Activated CD8-positive, alpha-beta T cell treated with anti-CD3 and anti-CD28 coated beads for 36 hours (primary cell): Measurements from ENCODE around the gene SF3B6. TPM values are rescaled to one million over a fixed set of nuclear protein-coding genes. Genes with fewer than 3 reads are reported as not detected.

Experiments used
- ATAC-seq: fragments of 200-7000 bp; cut with Tn5 transposase; one replicate; pipeline ENCODE4 v1.10.0; 2021; ENCODE audit warnings: mild to moderate bottlenecking, moderate library complexity
- CTCF ChIA-PET: fragments of 350-600 bp; sonication (Branson Sonifier 250); formaldehyde crosslinking; loops from one replicate; lab custom pipeline; 2021; ENCODE audit warnings: antibody characterized with exemption; lab: Charles Lee
- POLR2A ChIA-PET: fragments of 350-600 bp; sonication (Branson Sonifier 250); formaldehyde crosslinking; loops from one replicate; lab custom pipeline; 2021; ENCODE audit warnings: antibody characterized with exemption; lab: Charles Lee
- DNase-seq: peaks from one replicate; pipeline ENCODE4 v3.0.0-alpha.2; 2020
- H3K27ac Mint-ChIP-seq: one replicate; pipeline ENCODE4 v1.8.0; 2021; ENCODE audit warnings: mild to moderate bottlenecking, mixed read lengths
- H3K27me3 Mint-ChIP-seq: one replicate; pipeline ENCODE4 v1.8.0; 2021; ENCODE audit warnings: mixed read lengths
- H3K36me3 Mint-ChIP-seq: one replicate; pipeline ENCODE4 v1.8.0; 2021; ENCODE audit warnings: low read depth, mixed read lengths
- H3K4me1 Mint-ChIP-seq: one replicate; pipeline ENCODE4 v1.8.0; 2021; ENCODE audit warnings: low read depth, mixed read lengths
- H3K4me3 Mint-ChIP-seq: one replicate; pipeline ENCODE4 v1.8.0; 2021; ENCODE audit warnings: mild to moderate bottlenecking, moderate library complexity, mixed read lengths
- H3K9me3 Mint-ChIP-seq: one replicate; pipeline ENCODE4 v1.8.0; 2021; ENCODE audit warnings: mixed read lengths
- intact Hi-C: fragments of 100-400 bp; cut with micrococcal nuclease; formaldehyde crosslinking; loops from one replicate; pipeline ENCODE4 v1.10.0; 2022
- total RNA-seq, 2 experiments: library from RNA; stranded (reverse); gene quantifications; one replicate each; pipeline ENCODE4 v1.2.3, GENCODE V29; 2021
- TF ChIP-seq, protein P1 (sequence below): fragments of 200-600 bp; IDR thresholded peaks from one replicate; pipeline ENCODE4 v1.8.0; 2022; ENCODE audit warnings: antibody characterized with exemption, mild to moderate bottlenecking

Gene SF3B6
- total RNA-seq, 2 experiments from 2014 or later, result 141 to 144 TPM

DNA sequence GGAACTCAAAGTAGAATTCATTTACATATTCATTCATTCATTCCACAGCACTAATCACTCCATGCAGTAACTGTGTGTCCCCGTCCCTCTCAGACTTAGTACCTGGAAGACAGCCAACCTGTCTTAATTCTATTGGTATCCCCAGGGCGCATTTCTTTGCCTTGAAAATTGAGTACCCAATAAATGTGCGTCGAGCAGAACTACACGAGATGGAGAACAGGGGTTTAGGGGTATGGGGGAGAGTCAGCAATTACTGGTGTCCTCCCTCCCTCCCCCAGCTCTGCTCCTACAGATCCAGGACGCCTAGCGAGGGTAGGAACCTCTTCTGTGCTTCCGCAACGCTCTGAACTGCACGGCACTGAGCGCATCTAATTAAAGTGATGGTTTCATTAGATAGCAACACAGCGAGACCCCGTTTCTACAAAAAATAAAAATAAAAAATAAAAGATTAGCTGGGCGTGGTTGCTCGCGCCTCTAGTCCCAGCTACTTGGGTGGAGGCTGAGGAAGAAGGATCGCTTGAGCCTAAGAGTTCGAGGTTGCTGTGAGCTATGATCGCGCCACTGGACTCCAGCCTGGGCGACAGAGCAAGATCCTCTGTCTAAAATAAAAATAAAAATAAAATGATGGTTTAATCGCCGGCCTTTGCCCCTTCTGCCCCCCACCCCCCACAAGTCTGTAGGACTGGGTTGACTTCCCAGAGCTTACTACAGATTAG, 27.2 kb downstream of the SF3B6 start:
- CTCF ChIA-PET, result interaction anchor here (0.8 to 4.2 kb wide), 3 partner anchors 35 to 226 kb away, joined by 3 to 19 read pairs (median 4); partner anchors contain the start of genes ATAD2B and TP53I3

DNA sequence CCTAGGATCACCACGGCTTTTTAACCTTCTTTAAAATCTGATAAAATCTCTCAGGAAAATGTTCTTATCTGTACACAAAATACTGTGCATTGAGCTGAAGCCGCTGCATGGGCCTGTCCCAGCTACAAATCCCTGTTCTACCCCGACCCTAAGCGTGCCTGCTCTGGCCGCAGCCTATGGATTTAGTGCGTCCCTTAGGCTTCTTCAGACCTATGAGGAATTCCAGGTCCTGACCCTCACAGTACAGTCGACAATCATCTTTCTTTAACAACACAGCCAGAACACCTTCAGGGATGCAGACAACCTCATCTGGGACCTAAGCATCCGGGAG, 28.5 kb downstream of the SF3B6 start:
- DNase-seq (no peak), ATAC-seq (no peak)
- intact Hi-C loops, result no loop called here
- peaks cover 1% of the 10 kb centered on the region for H3K27me3 Mint-ChIP-seq
- H3K36me3 Mint-ChIP-seq, result no peaks in the 10 kb centered on the region
- no peaks in the 10 kb centered on the region for H3K9me3 Mint-ChIP-seq
- ChIA-PET POLR2A (interaction anchor here (0.6 to 1.8 kb wide), 10 partner anchors 13 to 121 kb away, joined by 3 to 10 read pairs (median 4); partner anchors contain the start of genes ATAD2B, SF3B6 and UBXN2A), CTCF (interaction anchor here (1.0 to 2.3 kb wide), 4 partner anchors 14 to 223 kb away, joined by 3 to 17 read pairs (median 4); partner anchors contain the start of genes ATAD2B and TP53I3)
- H3K27ac Mint-ChIP-seq, result peak overlapping the region; percentile 90
- TF ChIP-seq, protein P1, sequence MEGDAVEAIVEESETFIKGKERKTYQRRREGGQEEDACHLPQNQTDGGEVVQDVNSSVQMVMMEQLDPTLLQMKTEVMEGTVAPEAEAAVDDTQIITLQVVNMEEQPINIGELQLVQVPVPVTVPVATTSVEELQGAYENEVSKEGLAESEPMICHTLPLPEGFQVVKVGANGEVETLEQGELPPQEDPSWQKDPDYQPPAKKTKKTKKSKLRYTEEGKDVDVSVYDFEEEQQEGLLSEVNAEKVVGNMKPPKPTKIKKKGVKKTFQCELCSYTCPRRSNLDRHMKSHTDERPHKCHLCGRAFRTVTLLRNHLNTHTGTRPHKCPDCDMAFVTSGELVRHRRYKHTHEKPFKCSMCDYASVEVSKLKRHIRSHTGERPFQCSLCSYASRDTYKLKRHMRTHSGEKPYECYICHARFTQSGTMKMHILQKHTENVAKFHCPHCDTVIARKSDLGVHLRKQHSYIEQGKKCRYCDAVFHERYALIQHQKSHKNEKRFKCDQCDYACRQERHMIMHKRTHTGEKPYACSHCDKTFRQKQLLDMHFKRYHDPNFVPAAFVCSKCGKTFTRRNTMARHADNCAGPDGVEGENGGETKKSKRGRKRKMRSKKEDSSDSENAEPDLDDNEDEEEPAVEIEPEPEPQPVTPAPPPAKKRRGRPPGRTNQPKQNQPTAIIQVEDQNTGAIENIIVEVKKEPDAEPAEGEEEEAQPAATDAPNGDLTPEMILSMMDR, result no peak
- H3K4me3 Mint-ChIP-seq, result peak overlapping the region; percentile 96
- peaks cover 25% of the 10 kb centered on the region for H3K4me1 Mint-ChIP-seq

More for the DNA sequence above, 27.2 kb downstream of the SF3B6 start:
- Mint-ChIP-seq H3K9me3 (no peaks in the 10 kb centered on the region), H3K36me3 (no peaks in the 10 kb centered on the region), H3K27ac (no peak overlapping the region), H3K4me3 (no peak overlapping the region), H3K27me3 (peaks cover 1% of the 10 kb centered on the region), H3K4me1 (peaks cover 20% of the 10 kb centered on the region)
- ATAC-seq (no peak), DNase-seq (peak; percentile 21)
- intact Hi-C loops, result no loop called here
- POLR2A ChIA-PET, result interaction anchor here (1.5 kb wide), 1 partner anchor 22 kb away, joined by 7 read pairs; no protein-coding TSS in a partner anchor
- TF ChIP-seq, protein P1, result no peak

DNA sequence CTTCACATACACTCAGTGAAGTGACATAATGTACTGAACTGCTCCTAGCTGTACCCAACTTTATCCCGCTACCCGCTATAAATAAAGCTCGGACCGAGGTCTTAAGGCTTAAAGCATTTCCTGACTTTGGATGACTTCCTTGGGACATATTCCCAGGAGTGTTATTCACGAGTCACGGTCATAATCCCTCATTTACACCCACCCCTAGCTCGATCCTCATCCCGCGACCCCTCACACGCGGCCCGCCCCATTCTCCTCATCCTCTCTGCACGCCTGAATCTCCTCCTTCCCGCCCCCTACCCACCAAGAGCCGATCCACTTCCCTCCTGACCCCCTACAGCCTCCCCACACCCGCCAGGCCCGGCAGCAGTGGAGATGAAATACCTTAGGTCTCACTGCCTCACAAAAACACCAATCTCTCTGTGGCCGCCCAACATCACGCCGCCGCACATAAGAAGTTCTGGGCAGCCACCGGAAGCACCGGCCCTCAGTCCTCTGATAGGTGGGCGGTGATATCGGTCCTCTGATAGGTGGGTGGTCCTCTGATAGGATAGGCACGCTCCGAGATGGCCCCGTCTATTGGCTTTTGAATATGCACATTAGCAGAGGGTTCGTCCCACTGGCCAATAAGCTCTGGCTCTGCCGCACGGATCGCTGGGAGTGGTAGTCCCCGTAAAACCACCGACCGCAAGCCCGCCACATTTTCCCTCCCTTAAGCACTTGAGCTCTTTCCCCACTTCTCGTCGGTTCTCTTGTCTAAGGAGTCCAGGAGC, 29.0 kb downstream of the SF3B6 start, which contains the start of gene WDCP:
Gene WDCP, minus strand, starts transcription at position 462 of the 773 bp plus-strand sequence. CDS start 7,897 bp downstream, outside the sequence.
- H3K27me3 Mint-ChIP-seq, result no peaks in the 10 kb centered on the region
- H3K27ac Mint-ChIP-seq, result peak within 1 kb of the TSS; percentile 90
- DNase-seq (peak; percentile 99), ATAC-seq (peak; percentile 99)
- intact Hi-C loops, result no loop called here
- H3K9me3 Mint-ChIP-seq, result no peaks in the 10 kb centered on the region
- TF ChIP-seq, protein P1, result no peak
- H3K36me3 Mint-ChIP-seq, result no peaks in the 10 kb centered on the region
- peak within 1 kb of the TSS; percentile 96 for H3K4me3 Mint-ChIP-seq
- peaks cover 25% of the 10 kb centered on the region for H3K4me1 Mint-ChIP-seq
- POLR2A ChIA-PET, result interaction anchor here (0.6 to 1.8 kb wide), 13 partner anchors 12 to 228 kb away, joined by 3 to 10 read pairs (median 3); partner anchors contain the start of genes ATAD2B, SF3B6 and UBXN2A
- CTCF ChIA-PET, result interaction anchor here (1.0 to 2.3 kb wide), 5 partner anchors 14 to 222 kb away, joined by 3 to 17 read pairs (median 4); partner anchors contain the start of genes ATAD2B, TP53I3 and UBXN2A

DNA sequence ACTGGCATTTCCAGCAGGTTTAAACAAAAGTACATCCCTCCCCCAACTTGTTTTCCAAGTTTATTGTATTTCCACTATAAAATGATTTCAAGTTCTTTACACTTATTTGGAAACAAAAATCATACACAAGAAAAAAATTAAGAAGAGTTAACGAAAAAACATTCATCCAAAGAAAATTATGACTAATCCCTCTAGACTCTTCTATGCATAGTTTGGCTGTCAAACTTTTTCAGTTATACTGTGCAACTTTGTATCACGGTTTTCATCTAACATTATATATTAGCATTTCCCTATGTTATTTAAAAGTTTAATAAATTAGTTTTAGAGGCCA, 29.6 kb downstream of the SF3B6 start:
- ATAC-seq, result no peak
- TF ChIP-seq, protein P1, result no peak
- POLR2A ChIA-PET, result interaction anchor here (0.6 to 1.8 kb wide), 7 partner anchors 12 to 228 kb away, joined by 3 to 10 read pairs (median 5); partner anchors contain the start of genes ATAD2B, SF3B6 and UBXN2A
- H3K27ac Mint-ChIP-seq, result peak overlapping the region; percentile 90
- H3K27me3 Mint-ChIP-seq, result no peaks in the 10 kb centered on the region
- peaks cover 25% of the 10 kb centered on the region for H3K4me1 Mint-ChIP-seq
- H3K4me3 Mint-ChIP-seq, result peak overlapping the region; percentile 96
- intact Hi-C loops, result no loop called here
- no peaks in the 10 kb centered on the region for H3K9me3 Mint-ChIP-seq
- CTCF ChIA-PET, result interaction anchor here (1.0 to 2.3 kb wide), 3 partner anchors 15 to 106 kb away, joined by 4 to 17 read pairs (median 5); partner anchors contain the start of genes TP53I3 and UBXN2A
- H3K36me3 Mint-ChIP-seq, result no peaks in the 10 kb centered on the region
- DNase-seq, result no peak
